Body of pancreas (tissue), 4 donors: ENCODE data around the gene ADCK2.
"Not testable (repeated sequence)": the region's sequence is repeated elsewhere in the genome, so short reads cannot be mapped to it uniquely, and the experiment has no call there.

ENCODE experiments used
- POLR2A ChIP-seq, 3 donors: fragments of 450-650 bp; IDR thresholded peaks; one replicate each; pipeline ENCODE4 v1.6.1; 2016; ENCODE audit warnings: antibody characterized with exemption in 3 of 3, mild to moderate bottlenecking in 2 of 3
- TF ChIP-seq, protein P1 (sequence below), 7 experiments: fragments of 450-650 bp in 4 of 7; fragments of 200-600 bp in 3 of 7; sonication (generic) in 3 of 7; IDR thresholded peaks; one replicate each; pipeline ENCODE4 v1.5.1; 2016 to 2019; ENCODE audit warnings: antibody characterized with exemption in 7 of 7

GRCh38 chr7:140743255-140743654 lies 70.5 kb downstream of the ADCK2 start:
- TF ChIP-seq, protein P1, sequence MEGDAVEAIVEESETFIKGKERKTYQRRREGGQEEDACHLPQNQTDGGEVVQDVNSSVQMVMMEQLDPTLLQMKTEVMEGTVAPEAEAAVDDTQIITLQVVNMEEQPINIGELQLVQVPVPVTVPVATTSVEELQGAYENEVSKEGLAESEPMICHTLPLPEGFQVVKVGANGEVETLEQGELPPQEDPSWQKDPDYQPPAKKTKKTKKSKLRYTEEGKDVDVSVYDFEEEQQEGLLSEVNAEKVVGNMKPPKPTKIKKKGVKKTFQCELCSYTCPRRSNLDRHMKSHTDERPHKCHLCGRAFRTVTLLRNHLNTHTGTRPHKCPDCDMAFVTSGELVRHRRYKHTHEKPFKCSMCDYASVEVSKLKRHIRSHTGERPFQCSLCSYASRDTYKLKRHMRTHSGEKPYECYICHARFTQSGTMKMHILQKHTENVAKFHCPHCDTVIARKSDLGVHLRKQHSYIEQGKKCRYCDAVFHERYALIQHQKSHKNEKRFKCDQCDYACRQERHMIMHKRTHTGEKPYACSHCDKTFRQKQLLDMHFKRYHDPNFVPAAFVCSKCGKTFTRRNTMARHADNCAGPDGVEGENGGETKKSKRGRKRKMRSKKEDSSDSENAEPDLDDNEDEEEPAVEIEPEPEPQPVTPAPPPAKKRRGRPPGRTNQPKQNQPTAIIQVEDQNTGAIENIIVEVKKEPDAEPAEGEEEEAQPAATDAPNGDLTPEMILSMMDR (IDR thresholded peaks at IDR 0.05): not testable (repeated sequence)
- not testable (repeated sequence) for TF ChIP-seq POLR2A (IDR thresholded peaks at IDR 0.05)
